Cardiac fibroblast (primary cell): ENCODE data around the gene FAM177B.

Source experiments
- DNase-seq, 2 donors: peaks; one replicate each; pipeline versions ENCODE4 v3.0.0 to v3.0.0-alpha.2; 2010; ENCODE audit warnings: low read depth in 2 of 2
- H3K4me3 ChIP-seq, 2 donors: replicated peaks in 1 of 2; 1 replicate in 1 of 2; 2 replicates in 1 of 2; pipeline ENCODE4 v1.5.1; 2011; ENCODE audit warnings: low read depth in 2 of 2, low read length in 2 of 2, mild to moderate bottlenecking in 2 of 2, moderate library complexity in 1 of 2
- TF ChIP-seq, protein P1 (sequence below): IDR thresholded peaks from one replicate; pipeline ENCODE4 v1.5.1; 2011; ENCODE audit warnings: low read depth, mild to moderate bottlenecking, low read length, inconsistent platforms

FAM177B gene

GRCh38 chr1:222790520-222790919, 53.5 kb downstream of the FAM177B start:
- DNase-seq, result no peak
- H3K4me3 ChIP-seq, result no peak overlapping the region
- TF ChIP-seq, protein P1, sequence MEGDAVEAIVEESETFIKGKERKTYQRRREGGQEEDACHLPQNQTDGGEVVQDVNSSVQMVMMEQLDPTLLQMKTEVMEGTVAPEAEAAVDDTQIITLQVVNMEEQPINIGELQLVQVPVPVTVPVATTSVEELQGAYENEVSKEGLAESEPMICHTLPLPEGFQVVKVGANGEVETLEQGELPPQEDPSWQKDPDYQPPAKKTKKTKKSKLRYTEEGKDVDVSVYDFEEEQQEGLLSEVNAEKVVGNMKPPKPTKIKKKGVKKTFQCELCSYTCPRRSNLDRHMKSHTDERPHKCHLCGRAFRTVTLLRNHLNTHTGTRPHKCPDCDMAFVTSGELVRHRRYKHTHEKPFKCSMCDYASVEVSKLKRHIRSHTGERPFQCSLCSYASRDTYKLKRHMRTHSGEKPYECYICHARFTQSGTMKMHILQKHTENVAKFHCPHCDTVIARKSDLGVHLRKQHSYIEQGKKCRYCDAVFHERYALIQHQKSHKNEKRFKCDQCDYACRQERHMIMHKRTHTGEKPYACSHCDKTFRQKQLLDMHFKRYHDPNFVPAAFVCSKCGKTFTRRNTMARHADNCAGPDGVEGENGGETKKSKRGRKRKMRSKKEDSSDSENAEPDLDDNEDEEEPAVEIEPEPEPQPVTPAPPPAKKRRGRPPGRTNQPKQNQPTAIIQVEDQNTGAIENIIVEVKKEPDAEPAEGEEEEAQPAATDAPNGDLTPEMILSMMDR, result no peak

DNA sequence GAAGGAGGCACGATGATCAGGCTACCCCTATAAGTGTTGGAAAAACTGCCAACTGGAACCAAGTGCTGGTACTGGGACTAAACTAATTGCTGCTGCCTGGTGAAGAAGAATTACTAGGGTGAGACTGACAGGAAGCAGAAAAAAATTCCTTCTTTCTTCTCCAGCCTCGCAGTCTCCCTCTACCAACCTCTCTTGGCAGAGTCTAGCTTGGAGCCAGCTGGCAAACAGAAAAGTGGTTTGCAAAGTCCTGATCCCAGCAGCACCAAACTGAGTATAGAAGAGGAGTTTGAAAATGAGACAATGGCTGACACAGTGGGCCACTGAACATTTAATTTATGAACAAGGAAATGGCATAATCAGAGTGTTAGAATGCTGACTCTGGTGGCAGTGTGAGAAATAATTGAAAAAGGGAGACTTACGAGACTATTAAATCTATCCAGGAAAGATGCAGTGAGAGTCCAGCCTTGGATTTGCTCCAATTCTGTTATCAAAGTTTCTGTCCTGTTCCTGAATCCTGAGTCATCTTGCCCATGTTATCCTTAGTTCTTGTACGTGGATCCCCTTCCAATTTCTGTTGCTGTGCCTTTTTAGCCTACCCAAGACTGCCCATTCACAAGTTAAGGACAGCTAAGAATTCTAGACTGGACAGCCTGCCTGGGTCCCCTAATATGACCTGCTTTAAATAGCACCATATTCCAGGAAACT, 54.2 kb downstream of the FAM177B start:
- peak in 1 of 2 donors; percentile 69 for DNase-seq
- TF ChIP-seq, protein P1, result no peak
- no peak overlapping the region for H3K4me3 ChIP-seq

- no peak overlapping the region for H3K4me3 ChIP-seq
- TF ChIP-seq, protein P1, result peak; percentile 35
- DNase-seq, result peak; percentile 49 to 51
These were observed 55.7 kb downstream of the FAM177B start for GRCh38 chr1:222792744-222793143.

GRCh38 chr1:222794656-222795474, 57.9 kb downstream of the FAM177B start:
- TF ChIP-seq, protein P1, result peak; percentile 18
- no peak for DNase-seq
- no peak overlapping the region for H3K4me3 ChIP-seq

DNA sequence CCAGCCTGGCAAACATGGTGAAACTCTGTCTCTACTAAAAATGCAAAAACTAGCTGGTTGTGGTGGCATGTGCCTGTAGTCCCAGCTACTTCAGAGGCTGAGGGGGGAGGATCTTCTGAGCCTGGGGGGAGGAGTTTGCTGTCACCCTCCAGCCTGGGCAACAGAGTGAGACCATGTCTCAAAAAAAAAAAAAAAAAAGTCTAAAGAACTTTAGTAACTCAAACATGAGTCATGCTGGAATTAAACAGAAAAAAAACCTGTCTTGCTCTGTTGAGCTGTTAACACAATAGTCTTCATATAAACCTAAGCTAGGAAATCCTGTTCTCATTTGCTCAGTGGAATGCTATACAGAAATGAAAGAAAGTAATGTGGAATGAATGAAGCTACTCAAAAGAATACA, 61.1 kb downstream of the FAM177B start:
- H3K4me3 ChIP-seq, result no peak overlapping the region
- TF ChIP-seq, protein P1, result no peak
- DNase-seq, result peak; percentile 67 to 70

GRCh38 chr1:222798975-222799374, 62.0 kb downstream of the FAM177B start:
- TF ChIP-seq, protein P1, result no peak
- DNase-seq, result no peak
- no peak overlapping the region for H3K4me3 ChIP-seq
